Measurements from ENCODE around the gene FAM171A1.
"Not testable (repeated sequence)": the region's sequence is repeated elsewhere in the genome, so short reads cannot be mapped to it uniquely, and the experiment has no call there.

Gene FAM171A1

GRCh38 chr10:15279236-15279635, 91.9 kb downstream of the FAM171A1 start:
- Mint-ChIP-seq H3K4me3 (no peak overlapping the region), H3K4me1 (no peaks in the 10 kb centered on the region), H3K27me3 (ENCODE audit: low read depth) (no peaks in the 10 kb centered on the region), H3K27ac (no peak overlapping the region), H3K36me3 (ENCODE audit: low read depth) (peaks cover 87% of the 10 kb centered on the region), H3K9me3 (peaks cover 5% of the 10 kb centered on the region)
- TF ChIP-seq CTCF (IDR thresholded peaks at IDR 0.05; ENCODE audit: unreplicated experiment in 3 of 3): no peak

- H3K27me3 Mint-ChIP-seq (ENCODE audit: low read depth): no peaks in the 10 kb centered on the region
- H3K27ac Mint-ChIP-seq: no peak overlapping the region
- no peak overlapping the region for H3K4me3 Mint-ChIP-seq
- no peaks in the 10 kb centered on the region for H3K4me1 Mint-ChIP-seq
- TF ChIP-seq CTCF (IDR thresholded peaks at IDR 0.05; ENCODE audit: unreplicated experiment in 3 of 3): no peak
- H3K36me3 Mint-ChIP-seq (ENCODE audit: low read depth): peaks cover 87% of the 10 kb centered on the region
- peaks cover 9% of the 10 kb centered on the region for H3K9me3 Mint-ChIP-seq
Observed at GRCh38 chr10:15278786-15279185, 92.3 kb downstream of the FAM171A1 start.

GRCh38 chr10:15276039-15276438, 95.0 kb downstream of the FAM171A1 start:
- not testable (repeated sequence) for H3K4me3 Mint-ChIP-seq; H3K27ac Mint-ChIP-seq; H3K27me3 Mint-ChIP-seq (ENCODE audit: low read depth); H3K4me1 Mint-ChIP-seq
- peaks cover 25% of the 10 kb centered on the region for H3K9me3 Mint-ChIP-seq
- peaks cover 93% of the 10 kb centered on the region for H3K36me3 Mint-ChIP-seq (ENCODE audit: low read depth)

- H3K4me3 Mint-ChIP-seq; H3K27ac Mint-ChIP-seq; H3K27me3 Mint-ChIP-seq (ENCODE audit: low read depth); H3K4me1 Mint-ChIP-seq: not testable (repeated sequence)
- peaks cover 100% of the 10 kb centered on the region for H3K36me3 Mint-ChIP-seq (ENCODE audit: low read depth)
- peaks cover 42% of the 10 kb centered on the region for H3K9me3 Mint-ChIP-seq
Observed at GRCh38 chr10:15269838-15270237, 101.3 kb downstream of the FAM171A1 start.

- no peak for TF ChIP-seq CTCF (IDR thresholded peaks at IDR 0.05; ENCODE audit: unreplicated experiment in 3 of 3)
- H3K4me3 Mint-ChIP-seq: no peak overlapping the region
- peaks cover 29% of the 10 kb centered on the region for H3K9me3 Mint-ChIP-seq
- no peaks in the 10 kb centered on the region for H3K4me1 Mint-ChIP-seq
- H3K36me3 Mint-ChIP-seq (ENCODE audit: low read depth): peaks cover 78% of the 10 kb centered on the region
- H3K27me3 Mint-ChIP-seq (ENCODE audit: low read depth): no peaks in the 10 kb centered on the region
- H3K27ac Mint-ChIP-seq: no peak overlapping the region
Observed at GRCh38 chr10:15267496-15267895, 103.6 kb downstream of the FAM171A1 start.

- no peaks in the 10 kb centered on the region for H3K4me1 Mint-ChIP-seq
- TF ChIP-seq CTCF (IDR thresholded peaks at IDR 0.05; ENCODE audit: unreplicated experiment in 3 of 3): no peak
- H3K9me3 Mint-ChIP-seq: peaks cover 20% of the 10 kb centered on the region
- H3K27me3 Mint-ChIP-seq (ENCODE audit: low read depth): no peaks in the 10 kb centered on the region
- H3K4me3 Mint-ChIP-seq: no peak overlapping the region
- H3K27ac Mint-ChIP-seq: no peak overlapping the region
- peaks cover 64% of the 10 kb centered on the region for H3K36me3 Mint-ChIP-seq (ENCODE audit: low read depth)
Observed at GRCh38 chr10:15266117-15266516, 105.0 kb downstream of the FAM171A1 start.

- H3K4me3 Mint-ChIP-seq: no peak overlapping the region
- TF ChIP-seq CTCF (IDR thresholded peaks at IDR 0.05; ENCODE audit: unreplicated experiment in 3 of 3): no peak
- no peaks in the 10 kb centered on the region for H3K27me3 Mint-ChIP-seq (ENCODE audit: low read depth)
- H3K36me3 Mint-ChIP-seq (ENCODE audit: low read depth): peaks cover 58% of the 10 kb centered on the region
- no peak overlapping the region for H3K27ac Mint-ChIP-seq
- H3K4me1 Mint-ChIP-seq: no peaks in the 10 kb centered on the region
- peaks cover 17% of the 10 kb centered on the region for H3K9me3 Mint-ChIP-seq
Observed at GRCh38 chr10:15265558-15265957, 105.5 kb downstream of the FAM171A1 start.

All from nephron (organoid).